ENCODE data around the gene HEPACAM.

HEPACAM gene

DNA sequence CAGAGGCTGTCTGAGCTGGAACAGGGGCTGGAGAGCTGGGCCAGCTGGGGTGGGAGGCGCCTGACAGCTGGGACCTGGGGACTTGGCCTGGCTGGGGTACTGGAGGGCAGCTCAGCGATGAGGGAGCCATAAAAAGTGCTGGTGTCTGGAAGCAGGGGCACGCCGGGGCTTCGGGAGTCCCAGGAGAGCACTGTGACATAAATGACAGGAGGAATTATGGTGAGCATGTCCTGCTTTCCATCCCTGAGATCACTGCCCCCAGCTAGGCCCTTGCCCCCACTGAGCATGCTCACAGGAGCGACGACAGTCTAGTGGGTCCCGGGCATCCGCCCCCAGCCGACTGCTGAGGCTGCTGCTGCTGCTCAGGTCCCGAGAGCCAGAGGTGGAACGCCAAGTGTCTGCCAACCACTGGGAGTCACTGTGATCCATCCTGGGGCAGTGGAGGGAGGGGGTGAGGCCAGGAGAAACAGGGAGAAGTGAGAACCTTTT is 44.4 kb downstream of the HEPACAM start:
- Histone ChIP-seq H4K20me1 (ENCODE audit: insufficient read depth, low read length) (no peaks in the 10 kb centered on the region), H3K9me3 (ENCODE audit: insufficient read depth, low read length) (no peaks in the 10 kb centered on the region), H3K27ac (ENCODE audit: low read length) (no peak overlapping the region), H3K4me3 (ENCODE audit: low read length) (no peak overlapping the region), H3K27me3 (ENCODE audit: low read depth, low read length) (peaks cover 10% of the 10 kb centered on the region; the same call in 1 of the 2 replicates), H3K9ac (ENCODE audit: low read length) (no peak overlapping the region), H3K4me1 (ENCODE audit: low read length) (no peaks in the 10 kb centered on the region), H3K4me2 (ENCODE audit: low read length) (no peak overlapping the region), H3K79me2 (ENCODE audit: low read length) (no peaks in the 10 kb centered on the region), H2AFZ (ENCODE audit: low read depth, low read length) (no peak overlapping the region), H3K36me3 (replicated peaks; ENCODE audit: low read depth, low read length) (no peaks in the 10 kb centered on the region)
- TF ChIP-seq EZH2phosphoT487 (IDR thresholded peaks at IDR 0.05; ENCODE audit: low read depth), result no peak
- TF ChIP-seq CTCF (IDR thresholded peaks at IDR 0.05; ENCODE audit: low read depth, low read length), result no peak

DNA sequence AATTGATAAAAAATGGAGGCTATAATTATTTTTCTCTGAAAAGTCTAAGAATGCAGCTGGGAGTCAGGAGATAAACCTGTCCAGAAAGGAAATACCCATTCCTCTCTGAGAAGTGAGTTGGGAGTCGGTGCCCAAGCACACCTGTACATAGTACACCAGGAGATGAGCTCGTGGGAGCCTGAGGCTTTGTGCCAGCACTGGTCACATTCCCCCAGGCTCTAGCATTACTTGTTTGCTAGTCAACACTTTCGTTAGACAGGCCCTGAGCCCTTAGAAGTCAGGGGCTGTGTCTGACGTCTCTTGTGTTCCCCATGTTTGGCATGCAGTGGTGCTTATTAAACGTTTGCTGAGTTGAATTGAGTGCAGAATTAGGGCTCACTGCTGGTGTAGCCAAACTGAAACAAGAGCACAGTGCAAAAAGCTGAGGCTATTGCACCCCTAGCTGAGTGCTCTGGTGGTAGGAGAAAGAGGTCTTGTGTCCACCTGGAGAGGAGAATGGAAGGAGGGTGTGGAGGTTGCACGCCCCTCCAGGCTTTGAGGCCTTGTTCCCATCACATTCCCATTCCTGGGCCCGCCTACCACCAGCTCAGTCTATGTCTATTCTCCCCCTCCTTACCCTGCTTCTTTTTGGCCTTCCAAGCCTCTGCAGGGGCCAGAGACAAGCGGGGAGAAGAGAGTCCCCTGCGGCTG is 45.0 kb downstream of the HEPACAM start:
- Histone ChIP-seq H3K9ac (ENCODE audit: low read length) (no peak overlapping the region), H2AFZ (ENCODE audit: low read depth, low read length) (no peak overlapping the region), H3K4me2 (ENCODE audit: low read length) (no peak overlapping the region), H3K27ac (ENCODE audit: low read length) (no peak overlapping the region), H3K4me3 (ENCODE audit: low read length) (no peak overlapping the region), H3K9me3 (ENCODE audit: insufficient read depth, low read length) (no peaks in the 10 kb centered on the region), H3K27me3 (ENCODE audit: low read depth, low read length) (peaks cover 10% of the 10 kb centered on the region; the same call in 1 of the 2 replicates), H3K79me2 (ENCODE audit: low read length) (no peaks in the 10 kb centered on the region), H3K36me3 (replicated peaks; ENCODE audit: low read depth, low read length) (no peaks in the 10 kb centered on the region), H3K4me1 (ENCODE audit: low read length) (no peaks in the 10 kb centered on the region), H4K20me1 (ENCODE audit: insufficient read depth, low read length) (no peaks in the 10 kb centered on the region)
- TF ChIP-seq EZH2phosphoT487 (IDR thresholded peaks at IDR 0.05; ENCODE audit: low read depth) (no peak), CTCF (IDR thresholded peaks at IDR 0.05; ENCODE audit: low read depth, low read length) (no peak)

- TF ChIP-seq CTCF (IDR thresholded peaks at IDR 0.05; ENCODE audit: low read depth, low read length) (no peak), EZH2phosphoT487 (IDR thresholded peaks at IDR 0.05; ENCODE audit: low read depth) (no peak)
- H4K20me1 ChIP-seq (ENCODE audit: insufficient read depth, low read length), result no peaks in the 10 kb centered on the region
- no peak overlapping the region for H2AFZ ChIP-seq (ENCODE audit: low read depth, low read length)
- H3K27ac ChIP-seq (ENCODE audit: low read length), result no peak overlapping the region
- H3K36me3 ChIP-seq (replicated peaks; ENCODE audit: low read depth, low read length), result no peaks in the 10 kb centered on the region
- H3K9ac ChIP-seq (ENCODE audit: low read length), result no peak overlapping the region
- no peaks in the 10 kb centered on the region for H3K9me3 ChIP-seq (ENCODE audit: insufficient read depth, low read length)
- H3K4me3 ChIP-seq (ENCODE audit: low read length), result no peak overlapping the region
- H3K4me1 ChIP-seq (ENCODE audit: low read length), result no peaks in the 10 kb centered on the region
- H3K4me2 ChIP-seq (ENCODE audit: low read length), result no peak overlapping the region
- H3K27me3 ChIP-seq (ENCODE audit: low read depth, low read length), result peaks cover 15% of the 10 kb centered on the region; the same call in 1 of the 2 replicates
- H3K79me2 ChIP-seq (ENCODE audit: low read length), result no peaks in the 10 kb centered on the region
Observed at GRCh38 chr11:124890151-124890550, 45.7 kb downstream of the HEPACAM start.

- no peak for TF ChIP-seq CTCF (IDR thresholded peaks at IDR 0.05; ENCODE audit: low read depth, low read length)
- TF ChIP-seq EZH2phosphoT487 (IDR thresholded peaks at IDR 0.05; ENCODE audit: low read depth), result no peak
- Histone ChIP-seq H3K36me3 (replicated peaks; ENCODE audit: low read depth, low read length) (no peaks in the 10 kb centered on the region), H4K20me1 (ENCODE audit: insufficient read depth, low read length) (no peaks in the 10 kb centered on the region)
Observed at GRCh38 chr11:124889191-124890091, 46.4 kb downstream of the HEPACAM start.

More at GRCh38 chr11:124889191-124890091, 46.4 kb downstream of the HEPACAM start:
- H3K9ac ChIP-seq (ENCODE audit: low read length), result no peak overlapping the region
- H3K27ac ChIP-seq (ENCODE audit: low read length), result no peak overlapping the region
- H3K79me2 ChIP-seq (ENCODE audit: low read length), result no peaks in the 10 kb centered on the region
- H3K4me1 ChIP-seq (ENCODE audit: low read length), result no peaks in the 10 kb centered on the region
- H3K27me3 ChIP-seq (ENCODE audit: low read depth, low read length), result peaks cover 17% of the 10 kb centered on the region; the same call in 1 of the 2 replicates
- no peak overlapping the region for H3K4me3 ChIP-seq (ENCODE audit: low read length)
- H3K4me2 ChIP-seq (ENCODE audit: low read length), result no peak overlapping the region
- no peak overlapping the region for H2AFZ ChIP-seq (ENCODE audit: low read depth, low read length)
- no peaks in the 10 kb centered on the region for H3K9me3 ChIP-seq (ENCODE audit: insufficient read depth, low read length)
